Measurements from ENCODE around the gene TMEM270. TPM values are rescaled to one million over a fixed set of nuclear protein-coding genes. Genes with fewer than 3 reads are reported as not detected.

The TMEM270 gene, protein sequence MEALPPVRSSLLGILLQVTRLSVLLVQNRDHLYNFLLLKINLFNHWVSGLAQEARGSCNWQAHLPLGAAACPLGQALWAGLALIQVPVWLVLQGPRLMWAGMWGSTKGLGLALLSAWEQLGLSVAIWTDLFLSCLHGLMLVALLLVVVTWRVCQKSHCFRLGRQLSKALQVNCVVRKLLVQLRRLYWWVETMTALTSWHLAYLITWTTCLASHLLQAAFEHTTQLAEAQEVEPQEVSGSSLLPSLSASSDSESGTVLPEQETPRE
- total RNA-seq (not detected in 2 replicates), polyA plus RNA-seq (not detected in 2 replicates)

DNA sequence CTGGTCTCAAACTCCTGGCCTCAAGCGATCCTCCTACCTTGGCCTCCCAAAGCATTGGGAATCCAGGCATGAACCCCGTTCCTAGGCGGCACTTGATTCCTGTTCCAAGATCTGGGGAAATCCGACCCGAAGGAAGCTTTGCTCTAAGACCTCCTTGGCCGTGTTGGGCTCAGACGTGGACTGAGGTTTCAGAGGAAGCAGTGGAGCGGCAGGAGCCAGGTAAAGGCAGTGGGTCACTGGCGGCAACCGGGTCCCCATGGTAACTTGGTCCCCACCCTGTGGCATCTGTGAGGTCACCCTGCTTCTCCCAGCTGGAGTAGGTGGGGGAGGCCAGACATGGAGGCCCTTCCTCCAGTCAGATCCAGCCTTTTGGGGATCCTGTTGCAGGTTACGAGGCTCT is at the start of gene TMEM270:
Gene TMEM270 (plus strand): TSS at position 301 of the 400 bp plus-strand sequence. CDS start 36 bp downstream, at position 337.
- no peak within 1 kb of the TSS for H3K27ac ChIP-seq
- no peak for DNase-seq (ENCODE audit: low read depth in 1 of 2, low spot score in 1 of 2)
- no peaks in the 10 kb centered on the region for H3K9me3 ChIP-seq (ENCODE audit: low read depth)
- TF ChIP-seq CTCF (IDR thresholded peaks at IDR 0.05; ENCODE audit: low read depth, low read length): no peak
- H3K4me3 ChIP-seq: no peak within 1 kb of the TSS
- H3K27me3 ChIP-seq: peaks cover 13% of the 10 kb centered on the region
- no peaks in the 10 kb centered on the region for H3K4me1 ChIP-seq (ENCODE audit: low read depth)
- no peaks in the 10 kb centered on the region for H3K36me3 ChIP-seq

DNA sequence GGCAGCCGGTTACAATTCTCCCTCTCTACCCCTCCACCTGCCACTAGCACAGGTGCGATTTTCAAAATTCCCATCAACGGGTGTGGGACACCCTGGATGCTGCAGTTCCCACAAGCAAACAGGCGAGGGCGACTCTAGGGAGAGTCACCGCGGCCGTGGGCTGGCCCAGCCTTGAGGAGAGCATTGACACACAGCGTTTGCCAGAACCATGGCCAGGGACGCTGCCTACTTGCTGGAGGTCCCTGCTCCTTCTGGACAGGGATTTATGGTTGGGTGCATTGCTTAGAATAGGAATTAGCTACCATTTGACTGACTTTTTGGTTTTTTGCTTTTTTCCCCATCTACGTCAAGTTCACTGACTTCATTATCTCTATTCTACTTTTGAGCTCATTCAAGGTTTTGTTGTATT is 49.2 kb upstream of the TMEM270 start:
- Histone ChIP-seq H3K27ac (no peak overlapping the region), H3K36me3 (no peaks in the 10 kb centered on the region), H3K4me1 (ENCODE audit: low read depth) (no peaks in the 10 kb centered on the region), H3K9me3 (ENCODE audit: low read depth) (no peaks in the 10 kb centered on the region), H3K27me3 (no peaks in the 10 kb centered on the region), H3K4me3 (no peak overlapping the region)
- peak; percentile 69 to 86 for DNase-seq (ENCODE audit: low read depth in 1 of 2, low spot score in 1 of 2)
- TF ChIP-seq CTCF (IDR thresholded peaks at IDR 0.05; ENCODE audit: low read depth, low read length): peak; percentile 92

GRCh38 chr7:73812996-73813395 is 48.0 kb upstream of the TMEM270 start:
- Histone ChIP-seq H3K27me3 (no peaks in the 10 kb centered on the region), H3K9me3 (ENCODE audit: low read depth) (no peaks in the 10 kb centered on the region), H3K36me3 (no peaks in the 10 kb centered on the region), H3K4me1 (ENCODE audit: low read depth) (no peaks in the 10 kb centered on the region), H3K4me3 (no peak overlapping the region), H3K27ac (no peak overlapping the region)
- no peak for TF ChIP-seq CTCF (IDR thresholded peaks at IDR 0.05; ENCODE audit: low read depth, low read length)
- DNase-seq (ENCODE audit: low read depth in 1 of 2, low spot score in 1 of 2): no peak

DNA sequence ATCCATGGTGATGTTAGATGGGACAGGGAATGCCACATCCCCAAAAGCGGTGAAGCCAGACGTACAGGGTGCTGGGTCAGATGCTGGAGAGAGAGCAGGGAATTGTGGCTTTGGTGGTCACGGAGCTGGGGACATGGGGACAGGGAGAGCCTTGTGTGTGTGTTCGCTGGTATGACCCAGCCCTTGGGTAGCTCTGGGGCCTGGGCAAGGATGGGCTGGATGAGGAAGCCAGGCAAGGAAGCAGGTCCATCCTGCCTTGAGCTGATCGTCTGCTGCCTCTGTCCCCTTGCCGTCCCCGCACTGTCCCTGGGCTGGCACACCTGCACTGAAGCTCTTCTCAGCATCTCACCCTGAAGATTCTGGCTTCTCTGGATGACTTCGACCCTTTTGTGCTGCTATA is 45.5 kb upstream of the TMEM270 start:
- no peak for TF ChIP-seq CTCF (IDR thresholded peaks at IDR 0.05; ENCODE audit: low read depth, low read length)
- Histone ChIP-seq H3K9me3 (ENCODE audit: low read depth) (no peaks in the 10 kb centered on the region), H3K4me3 (no peak overlapping the region), H3K4me1 (ENCODE audit: low read depth) (no peaks in the 10 kb centered on the region), H3K27me3 (no peaks in the 10 kb centered on the region), H3K36me3 (no peaks in the 10 kb centered on the region), H3K27ac (no peak overlapping the region)
- no peak for DNase-seq (ENCODE audit: low read depth in 1 of 2, low spot score in 1 of 2)

DNA sequence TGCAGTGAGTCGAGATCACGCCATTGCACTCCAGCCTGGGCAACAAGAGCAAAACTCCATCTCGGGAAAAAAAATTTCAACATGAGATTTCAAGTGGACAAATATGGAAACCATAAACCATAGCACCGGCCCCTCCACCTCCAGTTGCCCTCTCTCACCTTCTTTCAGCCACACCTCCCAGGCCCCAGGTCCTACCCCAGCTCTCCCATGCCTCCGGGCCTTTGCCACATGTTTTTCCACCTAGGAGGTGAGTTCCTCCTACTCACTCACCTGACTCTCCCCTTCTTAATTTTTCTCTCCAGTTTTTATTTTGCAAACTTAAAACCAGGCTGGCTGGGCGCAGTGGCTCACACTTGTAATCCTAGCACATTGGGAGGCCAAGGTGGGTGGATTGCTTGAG is 43.8 kb upstream of the TMEM270 start:
- Histone ChIP-seq H3K4me1 (ENCODE audit: low read depth) (no peaks in the 10 kb centered on the region), H3K27ac (no peak overlapping the region), H3K9me3 (ENCODE audit: low read depth) (no peaks in the 10 kb centered on the region), H3K36me3 (no peaks in the 10 kb centered on the region), H3K27me3 (no peaks in the 10 kb centered on the region), H3K4me3 (no peak overlapping the region)
- TF ChIP-seq CTCF (IDR thresholded peaks at IDR 0.05; ENCODE audit: low read depth, low read length): no peak
- no peak for DNase-seq (ENCODE audit: low read depth in 1 of 2, low spot score in 1 of 2)
